Upper lobe of left lung (tissue), 6 donors: ENCODE data around the gene EPB41L3. TPM values are rescaled to one million over a fixed set of nuclear protein-coding genes. Genes with fewer than 3 reads are reported as not detected.

Experiments used
- ATAC-seq, 2 donors: fragments of 200-7000 bp; cut with Tn5 transposase; one replicate each; pipeline ENCODE4 v1.9.1; 2022; ENCODE audit warnings: mild to moderate bottlenecking in 2 of 2, moderate library complexity in 2 of 2; ENCODE audit not compliant: low FRiP score in 2 of 2
- DNase-seq, 2 donors: peaks; one replicate each; pipeline ENCODE4 v3.0.0-alpha.2; 2019 to 2020
- H3K27ac ChIP-seq, 4 donors: fragments of 200-600 bp; sonication (generic); one replicate each; pipeline ENCODE4 v1.5.1; 2016 to 2019
- H3K27me3 ChIP-seq, 4 donors: fragments of 200-600 bp; sonication (generic); one replicate each; pipeline ENCODE4 v1.5.1; 2017 to 2019
- H3K36me3 ChIP-seq, 4 donors: fragments of 200-600 bp; sonication (generic); one replicate each; pipeline ENCODE4 v1.5.1; 2016 to 2019
- H3K4me1 ChIP-seq, 4 donors: fragments of 200-600 bp; sonication (generic); one replicate each; pipeline ENCODE4 v1.5.1; 2018 to 2019
- H3K4me3 ChIP-seq, 4 donors: fragments of 200-600 bp; sonication (generic); one replicate each; pipeline ENCODE4 v1.5.1; 2017 to 2019; ENCODE audit warnings: mild to moderate bottlenecking in 2 of 4, moderate library complexity in 1 of 4
- H3K9me3 ChIP-seq, 4 donors: fragments of 200-600 bp; sonication (generic); one replicate each; pipeline ENCODE4 v1.5.1; 2018 to 2019
- EP300 ChIP-seq, 4 donors: sonication (generic); formaldehyde crosslinking; IDR thresholded peaks; one replicate each; pipeline ENCODE4 v1.5.1; 2017; ENCODE audit warnings: antibody characterized with exemption in 4 of 4, control low read depth in 2 of 4
- POLR2A ChIP-seq, 4 donors: fragments of 450-650 bp; IDR thresholded peaks; one replicate each; pipeline ENCODE4 v1.5.1; 2016 to 2017; ENCODE audit warnings: antibody characterized with exemption in 4 of 4, mild to moderate bottlenecking in 2 of 4
- POLR2AphosphoS5 ChIP-seq, 2 donors: sonication (generic); formaldehyde crosslinking; IDR thresholded peaks; one replicate each; pipeline ENCODE4 v1.5.1; 2017; ENCODE audit warnings: antibody characterized with exemption in 2 of 2
- WGBS, 2 donors: methylation state at CpG; one replicate each; pipeline ENCODE4 v1.1.5; 2017 to 2018; 5-methylcytosine and 5-hydroxymethylcytosine counted together
- total RNA-seq, 6 donors: library from RNA; depleted of rRNA in 4 of 6; stranded (reverse); fragments of >200 nt in 4 of 6; gene quantifications; one replicate each; pipeline versions ENCODE4 v1.1.0 to v1.2.1, GENCODE V29; 2016 to 2021
- TF ChIP-seq, protein P1 (sequence below), 6 experiments: fragments of 450-650 bp in 4 of 6; fragments of 200-600 bp in 2 of 6; sonication (generic) in 2 of 6; IDR thresholded peaks; one replicate each; pipeline ENCODE4 v1.5.1; 2016 to 2019; ENCODE audit warnings: antibody characterized with exemption in 6 of 6
- donor health status: DM: no; HTN: no; CAD: no; lungs with moderate emphysema.
- donor health status: DM: no; HTN: yes; CAD: no; lungs with severe emphysema.

The EPB41L3 gene
- total RNA-seq, 6 donors from 2014 or later = 56.4 to 268 (median 85.7) TPM

- Histone ChIP-seq H3K9me3 (no peaks in the 10 kb centered on the region), H3K36me3 (no peaks in the 10 kb centered on the region), H3K4me3 (no peak overlapping the region), H3K4me1 (no peaks in the 10 kb centered on the region), H3K27me3 (no peaks in the 10 kb centered on the region), H3K27ac (no peak overlapping the region)
- no peak for DNase-seq
- TF ChIP-seq POLR2AphosphoS5 (IDR thresholded peaks at IDR 0.05) (no peak), EP300 (IDR thresholded peaks at IDR 0.05) (no peak), POLR2A (IDR thresholded peaks at IDR 0.05) (no peak)
- TF ChIP-seq, protein P1, sequence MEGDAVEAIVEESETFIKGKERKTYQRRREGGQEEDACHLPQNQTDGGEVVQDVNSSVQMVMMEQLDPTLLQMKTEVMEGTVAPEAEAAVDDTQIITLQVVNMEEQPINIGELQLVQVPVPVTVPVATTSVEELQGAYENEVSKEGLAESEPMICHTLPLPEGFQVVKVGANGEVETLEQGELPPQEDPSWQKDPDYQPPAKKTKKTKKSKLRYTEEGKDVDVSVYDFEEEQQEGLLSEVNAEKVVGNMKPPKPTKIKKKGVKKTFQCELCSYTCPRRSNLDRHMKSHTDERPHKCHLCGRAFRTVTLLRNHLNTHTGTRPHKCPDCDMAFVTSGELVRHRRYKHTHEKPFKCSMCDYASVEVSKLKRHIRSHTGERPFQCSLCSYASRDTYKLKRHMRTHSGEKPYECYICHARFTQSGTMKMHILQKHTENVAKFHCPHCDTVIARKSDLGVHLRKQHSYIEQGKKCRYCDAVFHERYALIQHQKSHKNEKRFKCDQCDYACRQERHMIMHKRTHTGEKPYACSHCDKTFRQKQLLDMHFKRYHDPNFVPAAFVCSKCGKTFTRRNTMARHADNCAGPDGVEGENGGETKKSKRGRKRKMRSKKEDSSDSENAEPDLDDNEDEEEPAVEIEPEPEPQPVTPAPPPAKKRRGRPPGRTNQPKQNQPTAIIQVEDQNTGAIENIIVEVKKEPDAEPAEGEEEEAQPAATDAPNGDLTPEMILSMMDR (IDR thresholded peaks at IDR 0.05) = no peak
- no peak for ATAC-seq
These were observed 92.6 kb downstream of the EPB41L3 start for GRCh38 chr18:5451150-5451549.

- no peak for TF ChIP-seq POLR2A (IDR thresholded peaks at IDR 0.05)
- TF ChIP-seq, protein P1 (IDR thresholded peaks at IDR 0.05) = no peak
- TF ChIP-seq POLR2AphosphoS5 (IDR thresholded peaks at IDR 0.05) = no peak
- no peak for TF ChIP-seq EP300 (IDR thresholded peaks at IDR 0.05)
- WGBS, 2 donors = 83 to 88% methylated on average over 4 of the region's 4 CpGs
- Histone ChIP-seq H3K9me3 (no peaks in the 10 kb centered on the region), H3K4me3 (no peak overlapping the region), H3K27ac (no peak overlapping the region), H3K27me3 (no peaks in the 10 kb centered on the region), H3K36me3 (no peaks in the 10 kb centered on the region), H3K4me1 (no peaks in the 10 kb centered on the region)
- ATAC-seq = no peak
- DNase-seq = no peak
These were observed 93.8 kb downstream of the EPB41L3 start for GRCh38 chr18:5449858-5450509.

GRCh38 chr18:5447442-5447841, 96.4 kb downstream of the EPB41L3 start:
- no peak for DNase-seq
- H3K36me3 ChIP-seq = no peaks in the 10 kb centered on the region
- ATAC-seq = no peak
- WGBS, 2 donors = 77 to 79% methylated on average over 7 of the region's 7 CpGs
- H3K4me1 ChIP-seq = no peaks in the 10 kb centered on the region
- H3K27me3 ChIP-seq = no peaks in the 10 kb centered on the region
- no peaks in the 10 kb centered on the region for H3K9me3 ChIP-seq
- no peak overlapping the region for H3K4me3 ChIP-seq
- H3K27ac ChIP-seq = no peak overlapping the region
- TF ChIP-seq, protein P1 (IDR thresholded peaks at IDR 0.05) = no peak
- TF ChIP-seq POLR2A (IDR thresholded peaks at IDR 0.05) (no peak), POLR2AphosphoS5 (IDR thresholded peaks at IDR 0.05) (no peak), EP300 (IDR thresholded peaks at IDR 0.05) (no peak)

DNA sequence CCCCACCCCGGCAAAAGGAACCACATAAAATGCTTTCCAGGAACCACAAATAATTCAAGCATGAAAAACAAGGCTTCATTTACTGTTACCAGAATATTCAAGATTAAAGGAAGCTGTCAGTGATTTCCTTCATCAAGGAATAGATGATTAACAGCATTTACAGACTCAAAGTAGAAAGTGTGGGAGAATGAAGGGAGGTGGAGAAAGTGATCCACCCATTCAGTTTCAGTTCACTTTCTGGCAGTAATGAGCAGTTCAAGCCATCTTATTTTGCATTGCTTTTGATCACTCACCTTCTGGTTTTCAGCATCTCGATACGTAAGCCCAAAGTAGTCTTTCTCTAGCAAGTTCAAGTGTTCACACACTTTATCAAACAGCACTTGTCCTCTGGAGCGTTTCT, 99.0 kb downstream of the EPB41L3 start:
- no peak overlapping the region for H3K27ac ChIP-seq
- H3K27me3 ChIP-seq = no peaks in the 10 kb centered on the region
- DNase-seq (no peak), ATAC-seq (no peak)
- H3K36me3 ChIP-seq = no peaks in the 10 kb centered on the region
- no peaks in the 10 kb centered on the region for H3K9me3 ChIP-seq
- H3K4me3 ChIP-seq = no peak overlapping the region
- H3K4me1 ChIP-seq = no peaks in the 10 kb centered on the region
- WGBS, 2 donors = 71 to 79% methylated on average over 4 of the region's 4 CpGs
- TF ChIP-seq EP300 (IDR thresholded peaks at IDR 0.05) (no peak), POLR2A (IDR thresholded peaks at IDR 0.05) (no peak), POLR2AphosphoS5 (IDR thresholded peaks at IDR 0.05) (no peak)
- TF ChIP-seq, protein P1 (IDR thresholded peaks at IDR 0.05) = no peak

GRCh38 chr18:5444269-5444668, 99.5 kb downstream of the EPB41L3 start:
- H3K27me3 ChIP-seq = no peaks in the 10 kb centered on the region
- ATAC-seq (no peak), DNase-seq (no peak)
- H3K4me1 ChIP-seq = no peaks in the 10 kb centered on the region
- WGBS, 2 donors = 53 to 72% methylated on average over 3 of the region's 3 CpGs
- H3K9me3 ChIP-seq = no peaks in the 10 kb centered on the region
- no peak overlapping the region for H3K4me3 ChIP-seq
- no peak overlapping the region for H3K27ac ChIP-seq
- TF ChIP-seq POLR2AphosphoS5 (IDR thresholded peaks at IDR 0.05) (no peak), EP300 (IDR thresholded peaks at IDR 0.05) (no peak), POLR2A (IDR thresholded peaks at IDR 0.05) (no peak)
- TF ChIP-seq, protein P1 (IDR thresholded peaks at IDR 0.05) = no peak
- no peaks in the 10 kb centered on the region for H3K36me3 ChIP-seq
